ENCODE measurements around the gene BLACAT1. TPM values are rescaled to one million over a fixed set of nuclear protein-coding genes. Genes with fewer than 3 reads are reported as not detected.

The BLACAT1 gene
- total and polyA plus RNA-seq, 2 of the 13 experiments (the other 11 are each of a cell fraction or from before 2014, with no cell fraction given): 1.2 to 2.8 TPM

DNA sequence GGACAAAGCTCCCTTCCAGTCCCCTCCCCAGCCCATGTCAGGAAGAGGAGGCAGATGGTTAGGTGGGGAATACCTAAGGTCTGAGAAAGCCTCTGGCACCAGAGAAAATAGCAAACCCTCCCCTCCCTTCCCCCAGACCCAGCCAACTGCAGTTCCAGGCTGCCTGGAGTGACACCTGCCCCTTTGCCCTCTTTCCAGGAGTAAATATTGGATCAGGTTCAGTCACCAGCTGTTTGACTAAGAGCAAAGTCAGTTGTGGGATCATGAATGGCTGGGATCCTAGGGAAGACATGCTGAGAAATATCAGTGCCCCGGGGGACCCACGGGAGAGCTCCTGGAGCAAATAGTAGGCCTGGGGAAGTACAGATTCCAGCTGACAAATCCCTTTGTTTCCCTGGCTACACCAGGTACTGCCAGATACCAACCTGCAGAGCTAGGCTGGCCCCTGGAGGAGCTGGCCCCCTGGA is 36.4 kb upstream of the BLACAT1 start (continued):
- TF ChIP-seq, protein P1, sequence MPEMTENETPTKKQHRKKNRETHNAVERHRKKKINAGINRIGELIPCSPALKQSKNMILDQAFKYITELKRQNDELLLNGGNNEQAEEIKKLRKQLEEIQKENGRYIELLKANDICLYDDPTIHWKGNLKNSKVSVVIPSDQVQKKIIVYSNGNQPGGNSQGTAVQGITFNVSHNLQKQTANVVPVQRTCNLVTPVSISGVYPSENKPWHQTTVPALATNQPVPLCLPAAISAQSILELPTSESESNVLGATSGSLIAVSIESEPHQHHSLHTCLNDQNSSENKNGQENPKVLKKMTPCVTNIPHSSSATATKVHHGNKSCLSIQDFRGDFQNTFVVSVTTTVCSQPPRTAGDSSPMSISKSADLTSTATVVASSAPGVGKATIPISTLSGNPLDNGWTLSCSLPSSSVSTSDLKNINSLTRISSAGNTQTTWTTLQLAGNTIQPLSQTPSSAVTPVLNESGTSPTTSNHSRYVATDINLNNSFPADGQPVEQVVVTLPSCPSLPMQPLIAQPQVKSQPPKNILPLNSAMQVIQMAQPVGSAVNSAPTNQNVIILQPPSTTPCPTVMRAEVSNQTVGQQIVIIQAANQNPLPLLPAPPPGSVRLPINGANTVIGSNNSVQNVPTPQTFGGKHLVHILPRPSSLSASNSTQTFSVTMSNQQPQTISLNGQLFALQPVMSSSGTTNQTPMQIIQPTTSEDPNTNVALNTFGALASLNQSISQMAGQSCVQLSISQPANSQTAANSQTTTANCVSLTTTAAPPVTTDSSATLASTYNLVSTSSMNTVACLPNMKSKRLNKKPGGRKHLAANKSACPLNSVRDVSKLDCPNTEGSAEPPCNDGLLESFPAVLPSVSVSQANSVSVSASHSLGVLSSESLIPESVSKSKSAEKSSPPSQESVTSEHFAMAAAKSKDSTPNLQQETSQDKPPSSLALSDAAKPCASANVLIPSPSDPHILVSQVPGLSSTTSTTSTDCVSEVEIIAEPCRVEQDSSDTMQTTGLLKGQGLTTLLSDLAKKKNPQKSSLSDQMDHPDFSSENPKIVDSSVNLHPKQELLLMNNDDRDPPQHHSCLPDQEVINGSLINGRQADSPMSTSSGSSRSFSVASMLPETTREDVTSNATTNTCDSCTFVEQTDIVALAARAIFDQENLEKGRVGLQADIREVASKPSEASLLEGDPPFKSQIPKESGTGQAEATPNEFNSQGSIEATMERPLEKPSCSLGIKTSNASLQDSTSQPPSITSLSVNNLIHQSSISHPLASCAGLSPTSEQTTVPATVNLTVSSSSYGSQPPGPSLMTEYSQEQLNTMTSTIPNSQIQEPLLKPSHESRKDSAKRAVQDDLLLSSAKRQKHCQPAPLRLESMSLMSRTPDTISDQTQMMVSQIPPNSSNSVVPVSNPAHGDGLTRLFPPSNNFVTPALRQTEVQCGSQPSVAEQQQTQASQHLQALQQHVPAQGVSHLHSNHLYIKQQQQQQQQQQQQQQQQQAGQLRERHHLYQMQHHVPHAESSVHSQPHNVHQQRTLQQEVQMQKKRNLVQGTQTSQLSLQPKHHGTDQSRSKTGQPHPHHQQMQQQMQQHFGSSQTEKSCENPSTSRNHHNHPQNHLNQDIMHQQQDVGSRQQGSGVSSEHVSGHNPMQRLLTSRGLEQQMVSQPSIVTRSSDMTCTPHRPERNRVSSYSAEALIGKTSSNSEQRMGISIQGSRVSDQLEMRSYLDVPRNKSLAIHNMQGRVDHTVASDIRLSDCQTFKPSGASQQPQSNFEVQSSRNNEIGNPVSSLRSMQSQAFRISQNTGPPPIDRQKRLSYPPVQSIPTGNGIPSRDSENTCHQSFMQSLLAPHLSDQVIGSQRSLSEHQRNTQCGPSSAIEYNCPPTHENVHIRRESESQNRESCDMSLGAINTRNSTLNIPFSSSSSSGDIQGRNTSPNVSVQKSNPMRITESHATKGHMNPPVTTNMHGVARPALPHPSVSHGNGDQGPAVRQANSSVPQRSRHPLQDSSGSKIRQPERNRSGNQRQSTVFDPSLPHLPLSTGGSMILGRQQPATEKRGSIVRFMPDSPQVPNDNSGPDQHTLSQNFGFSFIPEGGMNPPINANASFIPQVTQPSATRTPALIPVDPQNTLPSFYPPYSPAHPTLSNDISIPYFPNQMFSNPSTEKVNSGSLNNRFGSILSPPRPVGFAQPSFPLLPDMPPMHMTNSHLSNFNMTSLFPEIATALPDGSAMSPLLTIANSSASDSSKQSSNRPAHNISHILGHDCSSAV (CRISPR knock-in tag; IDR thresholded peaks at IDR 0.05; ENCODE audit: borderline replicate concordance): no peak
- TF ChIP-seq SRF (IDR thresholded peaks at IDR 0.05; ENCODE audit: low read depth, low read length): no peak
- TF ChIP-seq ZNF354B (CRISPR knock-in tag; IDR thresholded peaks at IDR 0.05): no peak
- TF ChIP-seq, protein P2, sequence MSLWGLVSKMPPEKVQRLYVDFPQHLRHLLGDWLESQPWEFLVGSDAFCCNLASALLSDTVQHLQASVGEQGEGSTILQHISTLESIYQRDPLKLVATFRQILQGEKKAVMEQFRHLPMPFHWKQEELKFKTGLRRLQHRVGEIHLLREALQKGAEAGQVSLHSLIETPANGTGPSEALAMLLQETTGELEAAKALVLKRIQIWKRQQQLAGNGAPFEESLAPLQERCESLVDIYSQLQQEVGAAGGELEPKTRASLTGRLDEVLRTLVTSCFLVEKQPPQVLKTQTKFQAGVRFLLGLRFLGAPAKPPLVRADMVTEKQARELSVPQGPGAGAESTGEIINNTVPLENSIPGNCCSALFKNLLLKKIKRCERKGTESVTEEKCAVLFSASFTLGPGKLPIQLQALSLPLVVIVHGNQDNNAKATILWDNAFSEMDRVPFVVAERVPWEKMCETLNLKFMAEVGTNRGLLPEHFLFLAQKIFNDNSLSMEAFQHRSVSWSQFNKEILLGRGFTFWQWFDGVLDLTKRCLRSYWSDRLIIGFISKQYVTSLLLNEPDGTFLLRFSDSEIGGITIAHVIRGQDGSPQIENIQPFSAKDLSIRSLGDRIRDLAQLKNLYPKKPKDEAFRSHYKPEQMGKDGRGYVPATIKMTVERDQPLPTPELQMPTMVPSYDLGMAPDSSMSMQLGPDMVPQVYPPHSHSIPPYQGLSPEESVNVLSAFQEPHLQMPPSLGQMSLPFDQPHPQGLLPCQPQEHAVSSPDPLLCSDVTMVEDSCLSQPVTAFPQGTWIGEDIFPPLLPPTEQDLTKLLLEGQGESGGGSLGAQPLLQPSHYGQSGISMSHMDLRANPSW (CRISPR knock-in tag; IDR thresholded peaks at IDR 0.05; ENCODE audit: borderline replicate concordance): no peak
- TF ChIP-seq, protein P3, sequence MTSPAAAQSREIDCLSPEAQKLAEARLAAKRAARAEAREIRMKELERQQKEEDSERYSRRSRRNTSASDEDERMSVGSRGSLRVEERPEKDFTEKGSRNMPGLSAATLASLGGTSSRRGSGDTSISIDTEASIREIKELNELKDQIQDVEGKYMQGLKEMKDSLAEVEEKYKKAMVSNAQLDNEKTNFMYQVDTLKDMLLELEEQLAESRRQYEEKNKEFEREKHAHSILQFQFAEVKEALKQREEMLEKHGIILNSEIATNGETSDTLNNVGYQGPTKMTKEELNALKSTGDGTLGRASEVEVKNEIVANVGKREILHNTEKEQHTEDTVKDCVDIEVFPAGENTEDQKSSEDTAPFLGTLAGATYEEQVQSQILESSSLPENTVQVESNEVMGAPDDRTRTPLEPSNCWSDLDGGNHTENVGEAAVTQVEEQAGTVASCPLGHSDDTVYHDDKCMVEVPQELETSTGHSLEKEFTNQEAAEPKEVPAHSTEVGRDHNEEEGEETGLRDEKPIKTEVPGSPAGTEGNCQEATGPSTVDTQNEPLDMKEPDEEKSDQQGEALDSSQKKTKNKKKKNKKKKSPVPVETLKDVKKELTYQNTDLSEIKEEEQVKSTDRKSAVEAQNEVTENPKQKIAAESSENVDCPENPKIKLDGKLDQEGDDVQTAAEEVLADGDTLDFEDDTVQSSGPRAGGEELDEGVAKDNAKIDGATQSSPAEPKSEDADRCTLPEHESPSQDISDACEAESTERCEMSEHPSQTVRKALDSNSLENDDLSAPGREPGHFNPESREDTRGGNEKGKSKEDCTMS (CRISPR knock-in tag; conservative IDR thresholded peaks at IDR 0.05): no peak
- TF ChIP-seq BCL6 (CRISPR knock-in tag; IDR thresholded peaks at IDR 0.05): peak; percentile 96
- TF ChIP-seq, protein P4, sequence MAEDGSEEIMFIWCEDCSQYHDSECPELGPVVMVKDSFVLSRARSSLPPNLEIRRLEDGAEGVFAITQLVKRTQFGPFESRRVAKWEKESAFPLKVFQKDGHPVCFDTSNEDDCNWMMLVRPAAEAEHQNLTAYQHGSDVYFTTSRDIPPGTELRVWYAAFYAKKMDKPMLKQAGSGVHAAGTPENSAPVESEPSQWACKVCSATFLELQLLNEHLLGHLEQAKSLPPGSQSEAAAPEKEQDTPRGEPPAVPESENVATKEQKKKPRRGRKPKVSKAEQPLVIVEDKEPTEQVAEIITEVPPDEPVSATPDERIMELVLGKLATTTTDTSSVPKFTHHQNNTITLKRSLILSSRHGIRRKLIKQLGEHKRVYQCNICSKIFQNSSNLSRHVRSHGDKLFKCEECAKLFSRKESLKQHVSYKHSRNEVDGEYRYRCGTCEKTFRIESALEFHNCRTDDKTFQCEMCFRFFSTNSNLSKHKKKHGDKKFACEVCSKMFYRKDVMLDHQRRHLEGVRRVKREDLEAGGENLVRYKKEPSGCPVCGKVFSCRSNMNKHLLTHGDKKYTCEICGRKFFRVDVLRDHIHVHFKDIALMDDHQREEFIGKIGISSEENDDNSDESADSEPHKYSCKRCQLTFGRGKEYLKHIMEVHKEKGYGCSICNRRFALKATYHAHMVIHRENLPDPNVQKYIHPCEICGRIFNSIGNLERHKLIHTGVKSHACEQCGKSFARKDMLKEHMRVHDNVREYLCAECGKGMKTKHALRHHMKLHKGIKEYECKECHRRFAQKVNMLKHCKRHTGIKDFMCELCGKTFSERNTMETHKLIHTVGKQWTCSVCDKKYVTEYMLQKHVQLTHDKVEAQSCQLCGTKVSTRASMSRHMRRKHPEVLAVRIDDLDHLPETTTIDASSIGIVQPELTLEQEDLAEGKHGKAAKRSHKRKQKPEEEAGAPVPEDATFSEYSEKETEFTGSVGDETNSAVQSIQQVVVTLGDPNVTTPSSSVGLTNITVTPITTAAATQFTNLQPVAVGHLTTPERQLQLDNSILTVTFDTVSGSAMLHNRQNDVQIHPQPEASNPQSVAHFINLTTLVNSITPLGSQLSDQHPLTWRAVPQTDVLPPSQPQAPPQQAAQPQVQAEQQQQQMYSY (CRISPR knock-in tag; IDR thresholded peaks at IDR 0.05): no peak
- TF ChIP-seq, protein P5, sequence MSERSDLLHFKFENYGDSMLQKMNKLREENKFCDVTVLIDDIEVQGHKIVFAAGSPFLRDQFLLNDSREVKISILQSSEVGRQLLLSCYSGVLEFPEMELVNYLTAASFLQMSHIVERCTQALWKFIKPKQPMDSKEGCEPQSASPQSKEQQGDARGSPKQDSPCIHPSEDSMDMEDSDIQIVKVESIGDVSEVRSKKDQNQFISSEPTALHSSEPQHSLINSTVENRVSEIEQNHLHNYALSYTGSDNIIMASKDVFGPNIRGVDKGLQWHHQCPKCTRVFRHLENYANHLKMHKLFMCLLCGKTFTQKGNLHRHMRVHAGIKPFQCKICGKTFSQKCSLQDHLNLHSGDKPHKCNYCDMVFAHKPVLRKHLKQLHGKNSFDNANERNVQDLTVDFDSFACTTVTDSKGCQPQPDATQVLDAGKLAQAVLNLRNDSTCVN (CRISPR knock-in tag; IDR thresholded peaks at IDR 0.05; ENCODE audit: borderline replicate concordance): no peak
- TF ChIP-seq SOX5 (CRISPR knock-in tag; IDR thresholded peaks at IDR 0.05; ENCODE audit: borderline replicate concordance): peak; percentile 79
- no peak for TF ChIP-seq TOE1 (CRISPR knock-in tag; IDR thresholded peaks at IDR 0.05)

All from HepG2 (cell line).